B cell (primary cell): ENCODE measurements around the gene ACO2. TPM values are rescaled to one million over a fixed set of nuclear protein-coding genes. Genes with fewer than 3 reads are reported as not detected.

Source experiments
- ATAC-seq: fragments of 200-7000 bp; cut with Tn5 transposase; one replicate; pipeline ENCODE4 v1.10.0; 2021; ENCODE audit warnings: low read depth, mild to moderate bottlenecking, moderate number of reproducible peaks, moderate library complexity
- CTCF ChIA-PET: fragments of 350-600 bp; sonication (Branson Sonifier 250); formaldehyde crosslinking; loops from one replicate; lab custom pipeline; 2021; ENCODE audit warnings: antibody characterized with exemption, inconsistent platforms; lab: Charles Lee
- POLR2A ChIA-PET: fragments of 350-600 bp; sonication (Branson Sonifier 250); formaldehyde crosslinking; loops from one replicate; lab custom pipeline; 2021; ENCODE audit warnings: antibody characterized with exemption; lab: Charles Lee
- DNase-seq: peaks from one replicate; pipeline ENCODE4 v3.0.0; 2013
- H2AFZ ChIP-seq: 2 replicates; pipeline ENCODE4 v1.6.1; 2012; ENCODE audit warnings: mild to moderate bottlenecking, low read depth, low read length; ENCODE audit not compliant: insufficient read depth, poor library complexity, severe bottlenecking
- H3K27ac ChIP-seq, 2 donors: 1 replicate in 1 of 2; 2 replicates in 1 of 2; pipeline ENCODE4 v1.5.1; 2012 to 2013; ENCODE audit warnings: low read length in 2 of 2, mild to moderate bottlenecking in 2 of 2, moderate library complexity in 1 of 2
- H3K27me3 ChIP-seq, 4 experiments: fragments of 200-600 bp in 1 of 4; sonication (generic) in 1 of 4; replicated peaks in 1 of 4; 1 replicate in 2 of 4; 2 replicates in 2 of 4; pipeline versions ENCODE4 v1.6.1 to v1.7.0; 2013 to 2016; ENCODE audit warnings: low read length in 3 of 4, mild to moderate bottlenecking in 2 of 4, mixed read lengths in 1 of 4, moderate library complexity in 1 of 4; ENCODE audit not compliant: insufficient read depth in 4 of 4, control insufficient read depth in 3 of 4; ENCODE audit errors: control extremely low read depth in 1 of 4
- H3K36me3 ChIP-seq, 2 experiments: replicated peaks in 1 of 2; 1 replicate in 1 of 2; 2 replicates in 1 of 2; pipeline versions ENCODE4 v1.6.1 to v1.7.1; 2013; ENCODE audit warnings: low read length in 1 of 2; ENCODE audit not compliant: insufficient read depth in 2 of 2, control insufficient read depth in 1 of 2; ENCODE audit errors: control extremely low read depth in 1 of 2, extremely low read depth in 1 of 2
- H3K4me1 ChIP-seq, 2 donors: fragments of 200-600 bp in 1 of 2; sonication (generic) in 1 of 2; 1 replicate in 1 of 2; 2 replicates in 1 of 2; pipeline versions ENCODE4 v1.5.1 to v1.6.1; 2013 to 2017; ENCODE audit warnings: low read length in 2 of 2; ENCODE audit not compliant: control insufficient read depth in 2 of 2, insufficient read depth in 2 of 2
- H3K4me2 ChIP-seq: replicated peaks from 2 replicates; pipeline ENCODE3; 2012; ENCODE audit warnings: mild to moderate bottlenecking, low read depth, low read length; ENCODE audit not compliant: poor library complexity, severe bottlenecking
- H3K4me3 ChIP-seq, 5 experiments: fragments of 200-600 bp in 1 of 5; sonication (generic) in 1 of 5; 1 replicate in 3 of 5; 2 replicates in 2 of 5; pipeline versions ENCODE4 v1.5.1 to v1.7.0; 2011 to 2016; ENCODE audit warnings: low read length in 4 of 5, mild to moderate bottlenecking in 4 of 5, low read depth in 2 of 5, control low read depth in 1 of 5, moderate library complexity in 1 of 5; ENCODE audit not compliant: insufficient read depth in 1 of 5; ENCODE audit errors: control extremely low read depth in 1 of 5, extremely low read depth in 1 of 5
- H3K79me2 ChIP-seq: fragments of 200-600 bp; sonication (generic); one replicate; pipeline ENCODE4 v1.6.0; 2016; ENCODE audit warnings: low read length; ENCODE audit not compliant: control insufficient read depth, insufficient read depth
- H3K9ac ChIP-seq: fragments of 200-600 bp; sonication (generic); 2 replicates; pipeline ENCODE4 v1.6.1; 2017; ENCODE audit warnings: mild to moderate bottlenecking, low read length, moderate library complexity
- H3K9me3 ChIP-seq, 3 donors: one replicate each; pipeline versions ENCODE4 v1.6.1 to v1.7.1; 2013; ENCODE audit warnings: low read length in 2 of 3; ENCODE audit not compliant: control insufficient read depth in 2 of 3, insufficient read depth in 1 of 3; ENCODE audit errors: control extremely low read depth in 1 of 3
- H4K20me1 ChIP-seq: 2 replicates; pipeline ENCODE4 v1.6.0; 2012; ENCODE audit warnings: mild to moderate bottlenecking, low read length; ENCODE audit not compliant: insufficient read depth, control insufficient read depth, poor library complexity, severe bottlenecking
- H3K27ac Mint-ChIP-seq: one replicate; pipeline ENCODE4 v1.8.0; 2021; ENCODE audit warnings: mixed read lengths
- H3K27me3 Mint-ChIP-seq: one replicate; pipeline ENCODE4 v1.8.0; 2021; ENCODE audit warnings: mixed read lengths
- H3K4me1 Mint-ChIP-seq: one replicate; pipeline ENCODE4 v1.8.0; 2021; ENCODE audit warnings: mixed read lengths
- H3K4me3 Mint-ChIP-seq: one replicate; pipeline ENCODE4 v1.8.0; 2021; ENCODE audit warnings: mixed read lengths
- H3K9me3 Mint-ChIP-seq: one replicate; pipeline ENCODE4 v1.8.0; 2022; ENCODE audit warnings: mixed read lengths; ENCODE audit not compliant: insufficient read depth
- CTCF ChIP-seq: fragments of 200-600 bp; IDR thresholded peaks from one replicate; pipeline ENCODE4 v1.8.0; 2022; ENCODE audit warnings: antibody characterized with exemption, mild to moderate bottlenecking
- EZH2 ChIP-seq: IDR thresholded peaks from 2 replicates; pipeline ENCODE4 v1.6.1; 2012; ENCODE audit warnings: borderline replicate concordance, low read depth, mild to moderate bottlenecking, moderate library complexity, low read length; ENCODE audit not compliant: insufficient read depth, poor library complexity, severe bottlenecking
- WGBS: methylation state at CpG from one replicate; pipeline ENCODE4 v1.1.5; 2013; ENCODE audit warnings: missing lambda C conversion rate; ENCODE audit not compliant: insufficient coverage; 5-methylcytosine and 5-hydroxymethylcytosine counted together
- intact Hi-C: fragments of 100-400 bp; cut with micrococcal nuclease; formaldehyde crosslinking; loops from one replicate; pipeline ENCODE4 v1.10.0; 2022
- polyA plus RNA-seq: library from polyadenylated mRNA; depleted of rRNA; stranded (reverse); fragments of >200 nt; gene quantifications from 2 replicates; pipeline ENCODE4 v1.2.3, GENCODE V29; 2012
- total RNA-seq, 2 donors: library from RNA; stranded (reverse); fragments of 120-200 nt in 1 of 2; gene quantifications; 1 replicate in 1 of 2; 2 replicates in 1 of 2; pipeline versions ENCODE4 v1.2.3 to v1.2.4, GENCODE V29; 2013 to 2022

Gene ACO2
- total and polyA plus RNA-seq, 2 donors (not counting 1 experiment from before 2014, with no cell fraction given), result 91.5 to 91.7 TPM

GRCh38 chr22:41446057-41446501 lies 22.8 kb upstream of the ACO2 start:
- peak overlapping the region; percentile 91 to 99 (median 97) for H3K4me3 ChIP-seq
- TF ChIP-seq CTCF, result no peak
- no peak for TF ChIP-seq EZH2

More at GRCh38 chr22:41446057-41446501, 22.8 kb upstream of the ACO2 start:
- ChIA-PET CTCF (interaction anchor here (1.0 to 6.3 kb wide), 10 partner anchors 23 to 221 kb away, joined by 3 to 41 read pairs (median 5); partner anchors contain the start of genes ACO2 and PHF5A), POLR2A (interaction anchor here (0.5 to 6.9 kb wide), 27 partner anchors 18 to 589 kb away, joined by 3 to 88 read pairs (median 4); partner anchors contain the start of genes ACO2, CCDC134, DESI1 and PHF5A)
- Mint-ChIP-seq H3K4me1 (peaks cover 37% of the 10 kb centered on the region), H3K4me3 (peak overlapping the region; percentile 99), H3K9me3 (no peaks in the 10 kb centered on the region), H3K27me3 (no peaks in the 10 kb centered on the region), H3K27ac (peak overlapping the region; percentile 94)
- Histone ChIP-seq H3K79me2 (peaks cover 55% of the 10 kb centered on the region), H3K4me1 (peaks cover 8 to 25% of the 10 kb centered on the region in 2 donors), H3K27me3 (no peaks in the 10 kb centered on the region), H3K27ac (peak overlapping the region; percentile 97 to 98), H3K9me3 (no peaks in the 10 kb centered on the region), H2AFZ (peak overlapping the region; percentile 68), H4K20me1 (peaks cover 34% of the 10 kb centered on the region), H3K9ac (peak overlapping the region; percentile 85), H3K4me2 (peak overlapping the region; percentile 92), H3K36me3 (no peaks in the 10 kb centered on the region)
- intact Hi-C loops, result loop anchor here (2.0 to 10.0 kb wide), 3 partner anchors 55 to 591 kb away; partner anchors contain the start of genes DESI1, ST13, XPNPEP3 and XRCC6
- no peak for ATAC-seq
- WGBS, result 0% methylated on average over 24 of the region's 34 CpGs
- DNase-seq, result no peak
